ENCODE results near the gene CCDC87.

- TF ChIP-seq CTCF (IDR thresholded peaks at IDR 0.05) (no peak), POLR2A (IDR thresholded peaks at IDR 0.05) (no peak)
Measured at GRCh38 chr11:66589996-66590675, 2.7 kb downstream of the CCDC87 start.

Measured in ovary (tissue), 3 donors.